Measurements from ENCODE around the gene OR2A12. TPM values are rescaled to one million over a fixed set of nuclear protein-coding genes. Genes with fewer than 3 reads are reported as not detected.

The OR2A12 gene
- polyA plus RNA-seq, 1 donor from 2014 or later: not detected

- H3F3A ChIP-seq (ENCODE audit: insufficient read depth, low read length, poor library complexity, severe bottlenecking): no peaks in the 10 kb centered on the region
- H4K20me1 ChIP-seq (ENCODE audit: insufficient read depth): no peaks in the 10 kb centered on the region
- H3K27me3 ChIP-seq (ENCODE audit: insufficient read depth, low read depth, low read length): no peaks in the 10 kb centered on the region
- no peak overlapping the region for H3K4me3 ChIP-seq (ENCODE audit: low read length)
- H3K4me2 ChIP-seq (ENCODE audit: low read length): no peak overlapping the region
- H3K79me2 ChIP-seq (replicated peaks; ENCODE audit: insufficient read depth, low read length): no peaks in the 10 kb centered on the region
- TF ChIP-seq CTCF (IDR thresholded peaks at IDR 0.05; ENCODE audit: poor library complexity, severe bottlenecking) (no peak), POLR2AphosphoS5 (IDR thresholded peaks at IDR 0.05) (no peak), SMC3 (conservative IDR thresholded peaks at IDR 0.05; ENCODE audit: poor library complexity) (no peak), EZH2 (IDR thresholded peaks at IDR 0.05; ENCODE audit: borderline replicate concordance, insufficient read depth, low read length, poor library complexity, severe bottlenecking) (no peak), EP300 (conservative IDR thresholded peaks at IDR 0.05; ENCODE audit: poor library complexity, severe bottlenecking) (no peak), TAF1 (IDR thresholded peaks at IDR 0.05; ENCODE audit: low read depth) (no peak), RAD21 (conservative IDR thresholded peaks at IDR 0.05) (no peak), MXI1 (conservative IDR thresholded peaks at IDR 0.05; ENCODE audit: poor library complexity, severe bottlenecking) (no peak), REST (IDR thresholded peaks at IDR 0.05; ENCODE audit: borderline replicate concordance) (no peak)
- H3K36me3 ChIP-seq (ENCODE audit: insufficient read depth, low read length): no peaks in the 10 kb centered on the region
- no peak overlapping the region for H2AFZ ChIP-seq (ENCODE audit: low read depth, low read length)
- no peaks in the 10 kb centered on the region for H3K9me3 ChIP-seq (ENCODE audit: low read length)
- H3K27ac ChIP-seq (ENCODE audit: low read length): no peak overlapping the region
- no peak overlapping the region for H3K9ac ChIP-seq (ENCODE audit: low read length)
- no peaks in the 10 kb centered on the region for H3K9me2 ChIP-seq (ENCODE audit: insufficient read depth, low read length)
Measured at GRCh38 chr7:144100607-144101006, 14.5 kb downstream of the OR2A12 start.

GRCh38 chr7:144102041-144102440 is 16.0 kb downstream of the OR2A12 start:
- Histone ChIP-seq H3K9me2 (ENCODE audit: insufficient read depth, low read length) (no peaks in the 10 kb centered on the region), H3K27me3 (ENCODE audit: insufficient read depth, low read depth, low read length) (no peaks in the 10 kb centered on the region), H3K79me2 (replicated peaks; ENCODE audit: insufficient read depth, low read length) (no peaks in the 10 kb centered on the region), H3F3A (ENCODE audit: insufficient read depth, low read length, poor library complexity, severe bottlenecking) (no peaks in the 10 kb centered on the region), H3K27ac (ENCODE audit: low read length) (no peak overlapping the region), H3K9ac (ENCODE audit: low read length) (no peak overlapping the region), H3K9me3 (ENCODE audit: low read length) (no peaks in the 10 kb centered on the region), H3K4me2 (ENCODE audit: low read length) (no peak overlapping the region), H3K36me3 (ENCODE audit: insufficient read depth, low read length) (no peaks in the 10 kb centered on the region), H3K4me3 (ENCODE audit: low read length) (no peak overlapping the region), H2AFZ (ENCODE audit: low read depth, low read length) (no peak overlapping the region), H4K20me1 (ENCODE audit: insufficient read depth) (no peaks in the 10 kb centered on the region)
- TF ChIP-seq MXI1 (conservative IDR thresholded peaks at IDR 0.05; ENCODE audit: poor library complexity, severe bottlenecking): no peak
- TF ChIP-seq TAF1 (IDR thresholded peaks at IDR 0.05; ENCODE audit: low read depth): no peak
- TF ChIP-seq POLR2AphosphoS5 (IDR thresholded peaks at IDR 0.05): no peak
- TF ChIP-seq SMC3 (conservative IDR thresholded peaks at IDR 0.05; ENCODE audit: poor library complexity): no peak
- TF ChIP-seq RAD21 (conservative IDR thresholded peaks at IDR 0.05): no peak
- no peak for TF ChIP-seq REST (IDR thresholded peaks at IDR 0.05; ENCODE audit: borderline replicate concordance)
- no peak for TF ChIP-seq EP300 (conservative IDR thresholded peaks at IDR 0.05; ENCODE audit: poor library complexity, severe bottlenecking)
- no peak for TF ChIP-seq CTCF (IDR thresholded peaks at IDR 0.05; ENCODE audit: poor library complexity, severe bottlenecking)
- no peak for TF ChIP-seq EZH2 (IDR thresholded peaks at IDR 0.05; ENCODE audit: borderline replicate concordance, insufficient read depth, low read length, poor library complexity, severe bottlenecking)
